ENCODE results near the gene MYZAP. TPM values are rescaled to one million over a fixed set of nuclear protein-coding genes. Genes with fewer than 3 reads are reported as not detected.

The MYZAP gene
- total and polyA plus RNA-seq, 3 donors from 2014 or later: 3.3 to 6.8 (median 5.6) TPM

GRCh38 chr15:57578288-57578900, 13.3 kb upstream of the MYZAP start:
- Histone ChIP-seq H3K4me3 (no peak overlapping the region), H3K27me3 (no peaks in the 10 kb centered on the region), H3K36me3 (ENCODE audit: low read depth, missing control alignments) (no peaks in the 10 kb centered on the region), H3K4me1 (no peaks in the 10 kb centered on the region), H3K27ac (no peak overlapping the region), H3K9me3 (no peaks in the 10 kb centered on the region)
- WGBS, 2 donors: 63 to 69% methylated on average over 6 of the region's 6 CpGs
- intact Hi-C loops (cut with DNase I; ENCODE audit: low total_unique reads): no loop called here
- TF ChIP-seq POLR2A (IDR thresholded peaks at IDR 0.05) (no peak), CTCF (IDR thresholded peaks at IDR 0.05) (no peak)
- no peak for DNase-seq

- H3K9me3 ChIP-seq: no peaks in the 10 kb centered on the region
- no peak for DNase-seq
- no peaks in the 10 kb centered on the region for H3K36me3 ChIP-seq (ENCODE audit: low read depth, missing control alignments)
- 84 to 93% methylated on average over 8 of the region's 8 CpGs for WGBS, 2 donors
- TF ChIP-seq POLR2A (IDR thresholded peaks at IDR 0.05): no peak
- TF ChIP-seq CTCF (IDR thresholded peaks at IDR 0.05): no peak
- H3K27ac ChIP-seq: no peak overlapping the region
- H3K4me3 ChIP-seq: no peak overlapping the region
- H3K4me1 ChIP-seq: no peaks in the 10 kb centered on the region
- intact Hi-C loops (cut with DNase I; ENCODE audit: low total_unique reads): no loop called here
- no peaks in the 10 kb centered on the region for H3K27me3 ChIP-seq
These were observed 11.3 kb upstream of the MYZAP start for GRCh38 chr15:57580428-57580827.

- Histone ChIP-seq H3K27me3 (no peaks in the 10 kb centered on the region), H3K4me3 (no peak overlapping the region), H3K4me1 (no peaks in the 10 kb centered on the region), H3K27ac (no peak overlapping the region), H3K9me3 (no peaks in the 10 kb centered on the region), H3K36me3 (ENCODE audit: low read depth, missing control alignments) (no peaks in the 10 kb centered on the region)
- TF ChIP-seq POLR2A (IDR thresholded peaks at IDR 0.05) (no peak), CTCF (IDR thresholded peaks at IDR 0.05) (no peak)
- WGBS, 2 donors: 74 to 83% methylated on average over 5 of the region's 5 CpGs
- DNase-seq: no peak
- intact Hi-C loops (cut with DNase I; ENCODE audit: low total_unique reads): no loop called here
These were observed 10.8 kb upstream of the MYZAP start for GRCh38 chr15:57580866-57581265.

GRCh38 chr15:57582090-57582489, 9.6 kb upstream of the MYZAP start:
- DNase-seq: no peak
- no peaks in the 10 kb centered on the region for H3K4me1 ChIP-seq
- intact Hi-C loops (cut with DNase I; ENCODE audit: low total_unique reads): no loop called here
- no peak overlapping the region for H3K27ac ChIP-seq
- no peak overlapping the region for H3K4me3 ChIP-seq
- H3K36me3 ChIP-seq (ENCODE audit: low read depth, missing control alignments): no peaks in the 10 kb centered on the region
- no peak for TF ChIP-seq CTCF (IDR thresholded peaks at IDR 0.05)
- TF ChIP-seq POLR2A (IDR thresholded peaks at IDR 0.05): no peak
- no peaks in the 10 kb centered on the region for H3K9me3 ChIP-seq
- H3K27me3 ChIP-seq: no peaks in the 10 kb centered on the region
- WGBS, 2 donors: 90 to 92% methylated on average over 1 of the region's 1 CpG

GRCh38 chr15:57583282-57583681, 8.4 kb upstream of the MYZAP start:
- intact Hi-C loops (cut with DNase I; ENCODE audit: low total_unique reads): no loop called here
- Histone ChIP-seq H3K9me3 (no peaks in the 10 kb centered on the region), H3K27me3 (no peaks in the 10 kb centered on the region), H3K4me3 (no peak overlapping the region), H3K27ac (no peak overlapping the region), H3K4me1 (no peaks in the 10 kb centered on the region), H3K36me3 (ENCODE audit: low read depth, missing control alignments) (no peaks in the 10 kb centered on the region)
- TF ChIP-seq CTCF (IDR thresholded peaks at IDR 0.05) (no peak), POLR2A (IDR thresholded peaks at IDR 0.05) (no peak)
- 88 to 91% methylated on average over 2 of the region's 2 CpGs for WGBS, 2 donors
- no peak for DNase-seq
